ENCODE measurements around the gene ADAD1.
"Not testable (repeated sequence)": the region's sequence is repeated elsewhere in the genome, so short reads cannot be mapped to it uniquely, and the experiment has no call there.

ADAD1 gene

GRCh38 chr4:122378711-122379110 is at the start of gene ADAD1:
Gene ADAD1, plus strand, starts transcription at chr4:122379011. Its CDS starts 1,059 bp downstream, at chr4:122380070.
- Mint-ChIP-seq H3K27ac (no peak within 1 kb of the TSS), H3K36me3 (ENCODE audit: low read depth) (no peaks in the 10 kb centered on the region), H3K9me3 (no peaks in the 10 kb centered on the region), H3K4me1 (ENCODE audit: low read depth) (no peaks in the 10 kb centered on the region), H3K27me3 (ENCODE audit: low read depth) (no peaks in the 10 kb centered on the region), H3K4me3 (no peak within 1 kb of the TSS)

GRCh38 chr4:122329876-122330565 is 48.8 kb upstream of the ADAD1 start:
- H3K9me3 Mint-ChIP-seq, result no peaks in the 10 kb centered on the region
- no peak overlapping the region for H3K4me3 Mint-ChIP-seq
- H3K4me1 Mint-ChIP-seq (ENCODE audit: low read depth), result peaks cover 8% of the 10 kb centered on the region
- H3K36me3 Mint-ChIP-seq (ENCODE audit: low read depth), result peaks cover 31% of the 10 kb centered on the region
- no peaks in the 10 kb centered on the region for H3K27me3 Mint-ChIP-seq (ENCODE audit: low read depth)
- H3K27ac Mint-ChIP-seq, result no peak overlapping the region

GRCh38 chr4:122331195-122331594 is 47.6 kb upstream of the ADAD1 start:
- no peak overlapping the region for H3K27ac Mint-ChIP-seq

GRCh38 chr4:122334828-122335227 is 44.0 kb upstream of the ADAD1 start:
- no peak overlapping the region for H3K4me3 Mint-ChIP-seq
- H3K27ac Mint-ChIP-seq, result no peak overlapping the region
- no peaks in the 10 kb centered on the region for H3K9me3 Mint-ChIP-seq
- no peaks in the 10 kb centered on the region for H3K27me3 Mint-ChIP-seq (ENCODE audit: low read depth)
- H3K4me1 Mint-ChIP-seq (ENCODE audit: low read depth), result peaks cover 8% of the 10 kb centered on the region
- H3K36me3 Mint-ChIP-seq (ENCODE audit: low read depth), result peaks cover 35% of the 10 kb centered on the region

More at GRCh38 chr4:122331195-122331594, 47.6 kb upstream of the ADAD1 start:
- H3K4me1 Mint-ChIP-seq (ENCODE audit: low read depth), result peaks cover 8% of the 10 kb centered on the region
- no peaks in the 10 kb centered on the region for H3K27me3 Mint-ChIP-seq (ENCODE audit: low read depth)
- no peaks in the 10 kb centered on the region for H3K9me3 Mint-ChIP-seq
- peaks cover 38% of the 10 kb centered on the region for H3K36me3 Mint-ChIP-seq (ENCODE audit: low read depth)
- no peak overlapping the region for H3K4me3 Mint-ChIP-seq

- Mint-ChIP-seq H3K36me3 (ENCODE audit: low read depth) (peaks cover 14% of the 10 kb centered on the region), H3K4me1 (ENCODE audit: low read depth) (peaks cover 2% of the 10 kb centered on the region), H3K9me3 (no peaks in the 10 kb centered on the region), H3K27me3 (ENCODE audit: low read depth) (no peaks in the 10 kb centered on the region), H3K4me3 (no peak overlapping the region), H3K27ac (no peak overlapping the region)
These were observed 36.9 kb upstream of the ADAD1 start for GRCh38 chr4:122341886-122342285.

- Mint-ChIP-seq H3K36me3 (ENCODE audit: low read depth) (peaks cover 38% of the 10 kb centered on the region), H3K27ac (no peak overlapping the region), H3K27me3 (ENCODE audit: low read depth) (no peaks in the 10 kb centered on the region), H3K4me3 (no peak overlapping the region), H3K9me3 (no peaks in the 10 kb centered on the region), H3K4me1 (ENCODE audit: low read depth) (peaks cover 2% of the 10 kb centered on the region)
These were observed 32.8 kb upstream of the ADAD1 start for GRCh38 chr4:122346036-122346435.

- Mint-ChIP-seq H3K27ac (no peak overlapping the region), H3K4me1 (ENCODE audit: low read depth) (peaks cover 2% of the 10 kb centered on the region), H3K27me3 (ENCODE audit: low read depth) (no peaks in the 10 kb centered on the region), H3K4me3 (no peak overlapping the region), H3K9me3 (no peaks in the 10 kb centered on the region), H3K36me3 (ENCODE audit: low read depth) (peaks cover 41% of the 10 kb centered on the region)
These were observed 32.3 kb upstream of the ADAD1 start for GRCh38 chr4:122346503-122346902.

- Mint-ChIP-seq H3K9me3 (no peaks in the 10 kb centered on the region), H3K27me3 (ENCODE audit: low read depth) (no peaks in the 10 kb centered on the region), H3K4me1 (ENCODE audit: low read depth) (peaks cover 2% of the 10 kb centered on the region), H3K27ac (no peak overlapping the region), H3K4me3 (no peak overlapping the region), H3K36me3 (ENCODE audit: low read depth) (peaks cover 45% of the 10 kb centered on the region)
These were observed 22.4 kb upstream of the ADAD1 start for GRCh38 chr4:122356317-122356808.

GRCh38 chr4:122360754-122361153 is 18.1 kb upstream of the ADAD1 start:
- H3K9me3 Mint-ChIP-seq, result no peaks in the 10 kb centered on the region
- H3K4me3 Mint-ChIP-seq, result no peak overlapping the region
- H3K27me3 Mint-ChIP-seq (ENCODE audit: low read depth), result no peaks in the 10 kb centered on the region
- H3K36me3 Mint-ChIP-seq (ENCODE audit: low read depth), result peaks cover 30% of the 10 kb centered on the region
- H3K27ac Mint-ChIP-seq, result no peak overlapping the region
- H3K4me1 Mint-ChIP-seq (ENCODE audit: low read depth), result peaks cover 2% of the 10 kb centered on the region

GRCh38 chr4:122364700-122365404 is 14.0 kb upstream of the ADAD1 start:
- peaks cover 14% of the 10 kb centered on the region for H3K36me3 Mint-ChIP-seq (ENCODE audit: low read depth)
- H3K27ac Mint-ChIP-seq, result no peak overlapping the region
- no peak overlapping the region for H3K4me3 Mint-ChIP-seq
- peaks cover 2% of the 10 kb centered on the region for H3K4me1 Mint-ChIP-seq (ENCODE audit: low read depth)
- peaks cover 23% of the 10 kb centered on the region for H3K9me3 Mint-ChIP-seq
- no peaks in the 10 kb centered on the region for H3K27me3 Mint-ChIP-seq (ENCODE audit: low read depth)

- H3K4me1 Mint-ChIP-seq (ENCODE audit: low read depth); H3K27me3 Mint-ChIP-seq (ENCODE audit: low read depth); H3K27ac Mint-ChIP-seq; H3K36me3 Mint-ChIP-seq (ENCODE audit: low read depth); H3K4me3 Mint-ChIP-seq: not testable (repeated sequence)
- H3K9me3 Mint-ChIP-seq, result peaks cover 25% of the 10 kb centered on the region
These were observed 10.0 kb upstream of the ADAD1 start for GRCh38 chr4:122368786-122369185.

GRCh38 chr4:122377352-122377751 is 1.5 kb upstream of the ADAD1 start:
- Mint-ChIP-seq H3K4me3 (no peak overlapping the region), H3K27ac (no peak overlapping the region), H3K4me1 (ENCODE audit: low read depth) (no peaks in the 10 kb centered on the region), H3K9me3 (no peaks in the 10 kb centered on the region), H3K27me3 (ENCODE audit: low read depth) (no peaks in the 10 kb centered on the region), H3K36me3 (ENCODE audit: low read depth) (no peaks in the 10 kb centered on the region)

GRCh38 chr4:122379239-122379638 is 428 bp downstream of the ADAD1 start:
- Mint-ChIP-seq H3K4me1 (ENCODE audit: low read depth) (no peaks in the 10 kb centered on the region), H3K27me3 (ENCODE audit: low read depth) (no peaks in the 10 kb centered on the region), H3K36me3 (ENCODE audit: low read depth) (no peaks in the 10 kb centered on the region)

GRCh38 chr4:122383341-122383740 is 4.5 kb downstream of the ADAD1 start:
- no peaks in the 10 kb centered on the region for H3K27me3 Mint-ChIP-seq (ENCODE audit: low read depth)
- peaks cover 3% of the 10 kb centered on the region for H3K9me3 Mint-ChIP-seq

More at GRCh38 chr4:122379239-122379638, 428 bp downstream of the ADAD1 start:
- H3K9me3 Mint-ChIP-seq, result no peaks in the 10 kb centered on the region
- H3K4me3 Mint-ChIP-seq, result no peak overlapping the region
- H3K27ac Mint-ChIP-seq, result no peak overlapping the region

GRCh38 chr4:122384245-122384644 is 5.4 kb downstream of the ADAD1 start:
- no peaks in the 10 kb centered on the region for H3K27me3 Mint-ChIP-seq (ENCODE audit: low read depth)
- H3K9me3 Mint-ChIP-seq, result peaks cover 13% of the 10 kb centered on the region
- no peaks in the 10 kb centered on the region for H3K36me3 Mint-ChIP-seq (ENCODE audit: low read depth)

More at GRCh38 chr4:122383341-122383740, 4.5 kb downstream of the ADAD1 start:
- no peaks in the 10 kb centered on the region for H3K36me3 Mint-ChIP-seq (ENCODE audit: low read depth)
- no peak overlapping the region for H3K27ac Mint-ChIP-seq
- no peak overlapping the region for H3K4me3 Mint-ChIP-seq
- no peaks in the 10 kb centered on the region for H3K4me1 Mint-ChIP-seq (ENCODE audit: low read depth)

More at GRCh38 chr4:122384245-122384644, 5.4 kb downstream of the ADAD1 start:
- no peak overlapping the region for H3K4me3 Mint-ChIP-seq
- H3K27ac Mint-ChIP-seq, result no peak overlapping the region
- no peaks in the 10 kb centered on the region for H3K4me1 Mint-ChIP-seq (ENCODE audit: low read depth)
